Transverse colon (tissue), 3 donors: ENCODE results near the gene AMPD3.

ENCODE experiments used
- CTCF ChIP-seq, 5 experiments: fragments of 200-600 bp in 3 of 5; fragments of 450-650 bp in 2 of 5; sonication (generic) in 3 of 5; IDR thresholded peaks; 1 replicate in 2 of 5; 2 replicates in 3 of 5; pipeline ENCODE4 v1.5.1; 2016 to 2017; ENCODE audit warnings: antibody characterized with exemption in 5 of 5, inconsistent platforms in 3 of 5, mild to moderate bottlenecking in 2 of 5, moderate library complexity in 1 of 5
- POLR2A ChIP-seq: fragments of 450-650 bp; IDR thresholded peaks from one replicate; pipeline ENCODE4 v1.6.1; 2016; ENCODE audit warnings: antibody characterized with exemption, mild to moderate bottlenecking, moderate library complexity

GRCh38 chr11:10518123-10518522 is 63.1 kb downstream of the AMPD3 start:
- no peak for TF ChIP-seq POLR2A
- no peak for TF ChIP-seq CTCF (IDR thresholded peaks at IDR 0.05)
